HEK293 (cell line): ENCODE measurements around the gene KLHL28.

Source experiments
- SCRT1 ChIP-seq: fragments of 450-650 bp; formaldehyde crosslinking; IDR thresholded peaks from 2 replicates; pipeline ENCODE4 v1.5.1; 2016; ENCODE audit warnings: missing biosample characterization, missing genetic modification characterization, borderline replicate concordance
- ZNF175 ChIP-seq: fragments of 450-650 bp; formaldehyde crosslinking; IDR thresholded peaks from 2 replicates; pipeline ENCODE4 v1.5.1; 2016; ENCODE audit warnings: missing biosample characterization, missing genetic modification characterization
- ZNF26 ChIP-seq: fragments of 450-650 bp; formaldehyde crosslinking; IDR thresholded peaks from 2 replicates; pipeline ENCODE4 v1.5.1; 2016; ENCODE audit warnings: missing biosample characterization, missing genetic modification characterization
- ZNF473 ChIP-seq: fragments of 450-650 bp; formaldehyde crosslinking; IDR thresholded peaks from 2 replicates; pipeline ENCODE4 v1.5.1; 2017; ENCODE audit warnings: missing biosample characterization, missing genetic modification characterization
- ZNF510 ChIP-seq: fragments of 450-650 bp; formaldehyde crosslinking; IDR thresholded peaks from 2 replicates; pipeline ENCODE4 v1.5.1; 2018; ENCODE audit warnings: mild to moderate bottlenecking, missing genetic modification characterization, missing biosample characterization; ENCODE audit not compliant: insufficient replicate concordance
- ZSCAN4 ChIP-seq: fragments of 450-650 bp; formaldehyde crosslinking; IDR thresholded peaks from 2 replicates; pipeline ENCODE4 v1.5.1; 2017; ENCODE audit warnings: missing biosample characterization, missing genetic modification characterization
- TF ChIP-seq, protein P1 (sequence below): fragments of 450-650 bp; formaldehyde crosslinking; IDR thresholded peaks from 2 replicates; pipeline ENCODE4 v1.5.1; 2016; ENCODE audit warnings: missing biosample characterization, missing genetic modification characterization
- TF ChIP-seq, protein P2 (sequence below): fragments of 450-650 bp; formaldehyde crosslinking; optimal IDR thresholded peaks from 2 replicates; pipeline ENCODE3; 2016; ENCODE audit warnings: missing biosample characterization, mild to moderate bottlenecking, missing genetic modification characterization
- TF ChIP-seq, protein P3 (sequence below): IDR thresholded peaks from 2 replicates; pipeline ENCODE4 v1.6.1; 2011; ENCODE audit warnings: mild to moderate bottlenecking, low read depth, low read length, borderline replicate concordance
- TF ChIP-seq, protein P4 (sequence below): fragments of 450-650 bp; formaldehyde crosslinking; IDR thresholded peaks from 2 replicates; pipeline ENCODE4 v1.5.1; 2017; ENCODE audit warnings: missing biosample characterization, missing genetic modification characterization
- TF ChIP-seq, protein P5 (sequence below): fragments of 450-650 bp; formaldehyde crosslinking; IDR thresholded peaks from 2 replicates; pipeline ENCODE4 v1.5.1; 2016; ENCODE audit warnings: missing biosample characterization, missing genetic modification characterization, borderline replicate concordance

DNA sequence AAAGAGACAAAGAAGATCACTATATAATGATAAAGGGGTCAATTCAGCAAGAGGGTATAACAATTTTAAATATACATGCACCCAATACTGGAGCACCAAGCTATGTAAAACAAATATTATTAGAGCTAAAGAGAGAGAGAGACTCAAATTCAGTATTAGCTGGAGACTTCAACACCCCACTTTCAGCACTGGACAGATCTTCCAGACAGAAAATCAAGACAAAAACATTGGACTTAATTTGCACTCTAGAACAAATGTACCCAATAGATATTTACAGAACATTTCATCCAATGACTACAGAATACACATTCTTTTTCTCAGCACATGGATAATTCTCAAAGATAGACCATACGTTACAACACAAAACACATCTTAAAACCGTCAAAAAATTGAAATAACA is 81.0 kb downstream of the KLHL28 start:
- TF ChIP-seq, protein P1, sequence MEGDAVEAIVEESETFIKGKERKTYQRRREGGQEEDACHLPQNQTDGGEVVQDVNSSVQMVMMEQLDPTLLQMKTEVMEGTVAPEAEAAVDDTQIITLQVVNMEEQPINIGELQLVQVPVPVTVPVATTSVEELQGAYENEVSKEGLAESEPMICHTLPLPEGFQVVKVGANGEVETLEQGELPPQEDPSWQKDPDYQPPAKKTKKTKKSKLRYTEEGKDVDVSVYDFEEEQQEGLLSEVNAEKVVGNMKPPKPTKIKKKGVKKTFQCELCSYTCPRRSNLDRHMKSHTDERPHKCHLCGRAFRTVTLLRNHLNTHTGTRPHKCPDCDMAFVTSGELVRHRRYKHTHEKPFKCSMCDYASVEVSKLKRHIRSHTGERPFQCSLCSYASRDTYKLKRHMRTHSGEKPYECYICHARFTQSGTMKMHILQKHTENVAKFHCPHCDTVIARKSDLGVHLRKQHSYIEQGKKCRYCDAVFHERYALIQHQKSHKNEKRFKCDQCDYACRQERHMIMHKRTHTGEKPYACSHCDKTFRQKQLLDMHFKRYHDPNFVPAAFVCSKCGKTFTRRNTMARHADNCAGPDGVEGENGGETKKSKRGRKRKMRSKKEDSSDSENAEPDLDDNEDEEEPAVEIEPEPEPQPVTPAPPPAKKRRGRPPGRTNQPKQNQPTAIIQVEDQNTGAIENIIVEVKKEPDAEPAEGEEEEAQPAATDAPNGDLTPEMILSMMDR (tag by site-specific recombination) = no peak
- no peak for TF ChIP-seq ZNF473 (tag by site-specific recombination)
- TF ChIP-seq, protein P2, sequence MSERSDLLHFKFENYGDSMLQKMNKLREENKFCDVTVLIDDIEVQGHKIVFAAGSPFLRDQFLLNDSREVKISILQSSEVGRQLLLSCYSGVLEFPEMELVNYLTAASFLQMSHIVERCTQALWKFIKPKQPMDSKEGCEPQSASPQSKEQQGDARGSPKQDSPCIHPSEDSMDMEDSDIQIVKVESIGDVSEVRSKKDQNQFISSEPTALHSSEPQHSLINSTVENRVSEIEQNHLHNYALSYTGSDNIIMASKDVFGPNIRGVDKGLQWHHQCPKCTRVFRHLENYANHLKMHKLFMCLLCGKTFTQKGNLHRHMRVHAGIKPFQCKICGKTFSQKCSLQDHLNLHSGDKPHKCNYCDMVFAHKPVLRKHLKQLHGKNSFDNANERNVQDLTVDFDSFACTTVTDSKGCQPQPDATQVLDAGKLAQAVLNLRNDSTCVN (tag by site-specific recombination) = no peak
- TF ChIP-seq, protein P3, sequence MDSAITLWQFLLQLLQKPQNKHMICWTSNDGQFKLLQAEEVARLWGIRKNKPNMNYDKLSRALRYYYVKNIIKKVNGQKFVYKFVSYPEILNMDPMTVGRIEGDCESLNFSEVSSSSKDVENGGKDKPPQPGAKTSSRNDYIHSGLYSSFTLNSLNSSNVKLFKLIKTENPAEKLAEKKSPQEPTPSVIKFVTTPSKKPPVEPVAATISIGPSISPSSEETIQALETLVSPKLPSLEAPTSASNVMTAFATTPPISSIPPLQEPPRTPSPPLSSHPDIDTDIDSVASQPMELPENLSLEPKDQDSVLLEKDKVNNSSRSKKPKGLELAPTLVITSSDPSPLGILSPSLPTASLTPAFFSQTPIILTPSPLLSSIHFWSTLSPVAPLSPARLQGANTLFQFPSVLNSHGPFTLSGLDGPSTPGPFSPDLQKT = no peak
- TF ChIP-seq, protein P4, sequence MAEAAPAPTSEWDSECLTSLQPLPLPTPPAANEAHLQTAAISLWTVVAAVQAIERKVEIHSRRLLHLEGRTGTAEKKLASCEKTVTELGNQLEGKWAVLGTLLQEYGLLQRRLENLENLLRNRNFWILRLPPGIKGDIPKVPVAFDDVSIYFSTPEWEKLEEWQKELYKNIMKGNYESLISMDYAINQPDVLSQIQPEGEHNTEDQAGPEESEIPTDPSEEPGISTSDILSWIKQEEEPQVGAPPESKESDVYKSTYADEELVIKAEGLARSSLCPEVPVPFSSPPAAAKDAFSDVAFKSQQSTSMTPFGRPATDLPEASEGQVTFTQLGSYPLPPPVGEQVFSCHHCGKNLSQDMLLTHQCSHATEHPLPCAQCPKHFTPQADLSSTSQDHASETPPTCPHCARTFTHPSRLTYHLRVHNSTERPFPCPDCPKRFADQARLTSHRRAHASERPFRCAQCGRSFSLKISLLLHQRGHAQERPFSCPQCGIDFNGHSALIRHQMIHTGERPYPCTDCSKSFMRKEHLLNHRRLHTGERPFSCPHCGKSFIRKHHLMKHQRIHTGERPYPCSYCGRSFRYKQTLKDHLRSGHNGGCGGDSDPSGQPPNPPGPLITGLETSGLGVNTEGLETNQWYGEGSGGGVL = no peak
- no peak for TF ChIP-seq ZNF510 (tag by site-specific recombination)
- TF ChIP-seq SCRT1 = no peak
- TF ChIP-seq, protein P5, sequence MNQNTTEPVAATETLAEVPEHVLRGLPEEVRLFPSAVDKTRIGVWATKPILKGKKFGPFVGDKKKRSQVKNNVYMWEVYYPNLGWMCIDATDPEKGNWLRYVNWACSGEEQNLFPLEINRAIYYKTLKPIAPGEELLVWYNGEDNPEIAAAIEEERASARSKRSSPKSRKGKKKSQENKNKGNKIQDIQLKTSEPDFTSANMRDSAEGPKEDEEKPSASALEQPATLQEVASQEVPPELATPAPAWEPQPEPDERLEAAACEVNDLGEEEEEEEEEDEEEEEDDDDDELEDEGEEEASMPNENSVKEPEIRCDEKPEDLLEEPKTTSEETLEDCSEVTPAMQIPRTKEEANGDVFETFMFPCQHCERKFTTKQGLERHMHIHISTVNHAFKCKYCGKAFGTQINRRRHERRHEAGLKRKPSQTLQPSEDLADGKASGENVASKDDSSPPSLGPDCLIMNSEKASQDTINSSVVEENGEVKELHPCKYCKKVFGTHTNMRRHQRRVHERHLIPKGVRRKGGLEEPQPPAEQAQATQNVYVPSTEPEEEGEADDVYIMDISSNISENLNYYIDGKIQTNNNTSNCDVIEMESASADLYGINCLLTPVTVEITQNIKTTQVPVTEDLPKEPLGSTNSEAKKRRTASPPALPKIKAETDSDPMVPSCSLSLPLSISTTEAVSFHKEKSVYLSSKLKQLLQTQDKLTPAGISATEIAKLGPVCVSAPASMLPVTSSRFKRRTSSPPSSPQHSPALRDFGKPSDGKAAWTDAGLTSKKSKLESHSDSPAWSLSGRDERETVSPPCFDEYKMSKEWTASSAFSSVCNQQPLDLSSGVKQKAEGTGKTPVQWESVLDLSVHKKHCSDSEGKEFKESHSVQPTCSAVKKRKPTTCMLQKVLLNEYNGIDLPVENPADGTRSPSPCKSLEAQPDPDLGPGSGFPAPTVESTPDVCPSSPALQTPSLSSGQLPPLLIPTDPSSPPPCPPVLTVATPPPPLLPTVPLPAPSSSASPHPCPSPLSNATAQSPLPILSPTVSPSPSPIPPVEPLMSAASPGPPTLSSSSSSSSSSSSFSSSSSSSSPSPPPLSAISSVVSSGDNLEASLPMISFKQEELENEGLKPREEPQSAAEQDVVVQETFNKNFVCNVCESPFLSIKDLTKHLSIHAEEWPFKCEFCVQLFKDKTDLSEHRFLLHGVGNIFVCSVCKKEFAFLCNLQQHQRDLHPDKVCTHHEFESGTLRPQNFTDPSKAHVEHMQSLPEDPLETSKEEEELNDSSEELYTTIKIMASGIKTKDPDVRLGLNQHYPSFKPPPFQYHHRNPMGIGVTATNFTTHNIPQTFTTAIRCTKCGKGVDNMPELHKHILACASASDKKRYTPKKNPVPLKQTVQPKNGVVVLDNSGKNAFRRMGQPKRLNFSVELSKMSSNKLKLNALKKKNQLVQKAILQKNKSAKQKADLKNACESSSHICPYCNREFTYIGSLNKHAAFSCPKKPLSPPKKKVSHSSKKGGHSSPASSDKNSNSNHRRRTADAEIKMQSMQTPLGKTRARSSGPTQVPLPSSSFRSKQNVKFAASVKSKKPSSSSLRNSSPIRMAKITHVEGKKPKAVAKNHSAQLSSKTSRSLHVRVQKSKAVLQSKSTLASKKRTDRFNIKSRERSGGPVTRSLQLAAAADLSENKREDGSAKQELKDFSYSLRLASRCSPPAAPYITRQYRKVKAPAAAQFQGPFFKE (tag by site-specific recombination) = no peak
- no peak for TF ChIP-seq ZNF26
- TF ChIP-seq ZSCAN4 (tag by site-specific recombination) = no peak
- TF ChIP-seq ZNF175 (tag by site-specific recombination) = no peak
